GM21723 (cell line): Measurements from ENCODE around the gene TRERF1.
"Not testable (repeated sequence)": the region's sequence is repeated elsewhere in the genome, so short reads cannot be mapped to it uniquely, and the experiment has no call there.

ENCODE experiments used
- ATAC-seq: cut with Tn5 transposase; IDR thresholded peaks from one replicate; pipeline ENCODE4 v1.9.1; 2021; ENCODE audit warnings: mild to moderate bottlenecking, moderate library complexity; ENCODE audit not compliant: unreplicated experiment

The TRERF1 gene

DNA sequence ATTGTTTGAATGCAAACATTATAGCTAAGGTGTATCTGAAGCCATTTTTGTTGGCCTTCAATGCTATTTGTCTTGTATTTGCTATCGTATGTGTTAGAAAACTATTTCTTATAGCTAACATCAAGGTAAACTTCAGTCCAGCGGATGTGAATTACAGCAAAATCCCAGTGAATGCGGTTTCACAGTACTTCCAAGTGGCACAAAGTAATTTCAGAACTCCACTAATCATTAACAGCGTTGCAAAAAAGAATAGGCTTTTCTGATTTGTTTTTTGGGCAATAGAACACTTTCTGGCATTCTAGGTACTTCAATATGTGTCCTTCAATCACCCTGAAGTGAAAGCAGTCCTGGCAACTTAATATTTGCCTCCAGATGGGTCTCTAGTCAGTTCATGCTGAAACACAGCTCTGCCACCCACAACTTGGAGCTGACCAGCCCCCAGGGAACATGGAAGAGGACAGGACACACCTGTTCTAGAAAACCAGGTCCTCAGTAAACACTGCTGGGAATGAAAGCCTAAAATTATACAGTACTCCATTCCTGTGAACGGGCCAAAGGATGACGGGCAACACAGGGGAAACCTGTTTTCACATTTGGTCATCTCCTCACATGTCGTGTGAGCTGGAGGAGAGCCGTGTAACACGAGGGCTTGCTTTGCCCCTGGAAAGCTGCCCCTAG is 224.4 kb downstream of the TRERF1 start:
- no peak for ATAC-seq

DNA sequence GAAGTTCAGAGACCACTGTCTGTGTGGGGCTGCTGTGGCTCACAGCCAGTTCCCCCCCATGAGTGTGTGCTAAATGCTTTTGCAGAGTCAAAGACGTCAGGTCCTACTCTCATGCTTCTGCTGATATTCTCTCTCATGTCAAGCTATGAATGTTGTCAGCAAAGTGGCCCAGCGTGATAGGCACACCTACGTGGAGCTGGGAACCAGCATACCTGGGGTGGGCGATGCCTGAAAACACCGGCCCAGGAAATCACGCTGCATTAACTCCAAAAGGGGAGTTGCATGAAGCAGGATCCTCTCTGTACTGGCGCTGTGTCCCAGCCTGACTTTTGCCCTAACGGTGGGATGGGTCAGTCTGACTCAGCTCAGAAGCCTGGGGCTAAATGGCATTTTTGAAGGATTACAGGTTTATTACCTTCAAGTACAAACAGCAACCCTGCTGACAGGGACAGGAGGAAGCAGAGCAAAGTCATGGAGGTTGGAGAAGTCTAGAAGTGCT is 225.0 kb downstream of the TRERF1 start:
- ATAC-seq, result no peak

DNA sequence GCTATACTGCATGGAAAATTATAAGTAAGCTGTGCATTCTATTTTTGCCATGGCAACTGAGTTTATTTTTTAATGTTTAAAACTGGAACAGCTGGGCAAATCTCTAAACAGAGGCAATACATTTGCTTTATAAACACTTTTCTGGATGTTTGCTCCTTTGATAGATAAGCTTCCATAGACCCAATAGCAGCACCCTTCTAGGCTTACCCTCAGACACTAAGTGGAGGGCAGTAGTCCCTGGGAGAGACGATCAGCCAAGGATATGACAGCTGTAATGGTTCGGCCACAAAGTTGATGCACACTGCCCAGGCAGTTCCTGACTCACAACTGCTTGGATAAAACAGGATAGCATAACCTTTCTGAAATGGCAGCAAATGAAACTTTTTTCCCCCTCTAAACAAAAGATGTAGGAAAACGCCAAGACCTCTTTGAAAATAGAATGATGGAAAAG is 225.5 kb downstream of the TRERF1 start:
- ATAC-seq, result no peak

DNA sequence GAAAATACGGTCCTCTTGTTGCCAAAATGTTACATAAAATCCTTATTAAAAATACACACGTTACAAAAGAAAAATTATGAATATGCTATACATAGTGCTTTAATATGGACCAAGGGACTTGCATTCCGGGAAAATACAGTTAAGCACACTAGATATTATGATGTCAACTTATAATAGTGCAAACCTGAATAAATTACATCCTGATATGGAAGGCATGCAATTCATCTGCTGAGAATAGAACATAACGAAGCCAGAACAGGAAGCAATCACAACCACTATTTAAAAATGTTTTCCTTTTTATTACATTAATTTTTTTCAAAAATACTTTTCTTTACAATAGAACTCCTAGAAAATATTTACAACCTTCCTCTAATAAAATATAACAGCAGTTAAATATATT is 226.3 kb downstream of the TRERF1 start:
- ATAC-seq, result no peak

DNA sequence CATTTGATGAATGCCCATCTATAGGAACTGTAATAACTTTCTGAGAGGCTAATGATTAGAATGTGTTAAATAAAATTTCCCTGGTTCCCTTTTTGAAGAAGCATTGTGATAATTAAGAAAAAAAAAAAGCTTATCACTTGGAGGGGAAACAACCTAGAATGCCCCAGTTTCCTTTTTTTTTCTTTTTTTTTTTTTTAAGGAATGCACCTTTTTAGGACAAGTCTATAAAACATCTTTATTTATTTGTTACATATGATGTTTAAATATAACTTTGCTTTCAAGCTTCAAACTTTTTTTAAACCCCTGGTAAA is 226.7 kb downstream of the TRERF1 start:
- no peak for ATAC-seq

DNA sequence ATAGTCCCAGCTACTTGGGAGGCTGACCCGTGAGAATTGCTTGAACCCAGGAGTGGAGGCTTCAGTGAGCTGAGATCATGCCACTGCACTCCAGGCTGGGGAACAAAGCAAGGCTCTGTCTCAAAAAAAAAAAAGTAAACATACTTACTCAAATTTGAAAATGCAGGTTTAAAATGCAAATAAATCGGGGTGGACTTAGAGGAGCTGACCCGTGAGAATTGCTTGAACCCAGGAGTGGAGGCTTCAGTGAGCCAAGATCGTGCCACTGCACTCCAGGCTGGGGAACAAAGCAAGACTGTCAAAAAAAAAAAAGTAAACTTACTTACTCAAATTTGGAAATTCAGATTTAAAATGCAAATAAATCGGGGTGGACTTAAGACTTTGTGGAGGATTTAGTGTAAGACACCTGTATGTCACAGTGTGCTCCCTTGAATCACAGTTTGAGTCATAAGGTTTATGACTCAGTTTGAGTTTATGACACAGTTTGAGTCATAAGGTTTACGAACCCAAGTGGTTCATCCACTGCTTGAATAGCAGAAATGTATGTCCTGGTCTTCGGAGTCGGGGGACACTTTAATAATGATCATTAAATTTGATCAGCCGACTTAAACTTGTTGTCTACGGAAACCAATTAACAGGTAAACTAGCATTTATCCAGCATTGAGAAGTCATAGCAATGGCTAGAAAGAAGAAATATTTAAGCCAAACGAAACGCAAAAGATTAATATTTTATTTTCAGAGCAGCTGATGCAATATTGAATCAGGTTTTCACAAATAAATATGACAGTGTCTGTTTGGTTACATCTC is 227.3 kb downstream of the TRERF1 start:
- ATAC-seq, result peak; percentile 94

DNA sequence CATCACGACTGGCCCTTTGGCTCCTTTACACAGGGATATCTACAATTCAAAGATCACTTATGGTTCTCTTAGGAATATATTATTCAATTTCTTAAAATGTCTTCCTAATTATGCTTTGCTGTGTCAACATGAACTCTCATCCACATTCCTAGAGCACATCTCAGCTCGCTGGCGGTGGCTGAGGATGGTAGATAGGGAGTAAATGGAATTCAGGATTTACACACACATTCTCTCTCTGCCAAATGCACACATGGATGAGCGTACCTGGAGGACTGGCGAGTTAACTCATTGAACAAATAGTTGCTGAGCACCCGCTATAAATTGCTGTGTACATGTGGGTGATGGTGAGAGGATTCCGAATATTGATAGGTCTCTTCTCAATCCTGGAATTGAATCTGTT is 229.3 kb downstream of the TRERF1 start:
- no peak for ATAC-seq

DNA sequence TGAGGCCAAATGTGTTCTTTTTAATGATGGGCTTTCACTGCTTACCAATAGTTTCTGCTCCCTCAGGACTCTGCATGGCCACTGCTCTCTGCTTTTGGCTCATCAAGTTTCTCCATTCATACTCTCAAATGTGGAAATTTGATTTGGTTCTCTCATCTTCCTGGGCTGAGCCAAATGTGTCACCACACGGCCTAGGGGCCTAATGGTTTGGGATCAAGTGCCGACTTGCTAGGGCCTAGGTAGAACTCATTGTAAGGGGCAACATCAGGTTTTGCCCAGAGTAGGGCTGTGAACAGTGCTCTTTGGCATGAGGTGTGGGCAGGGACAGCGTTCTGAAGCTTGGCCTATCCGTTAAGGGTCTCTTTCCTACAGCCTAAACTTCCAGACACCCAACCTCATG is 230.2 kb downstream of the TRERF1 start:
- no peak for ATAC-seq

DNA sequence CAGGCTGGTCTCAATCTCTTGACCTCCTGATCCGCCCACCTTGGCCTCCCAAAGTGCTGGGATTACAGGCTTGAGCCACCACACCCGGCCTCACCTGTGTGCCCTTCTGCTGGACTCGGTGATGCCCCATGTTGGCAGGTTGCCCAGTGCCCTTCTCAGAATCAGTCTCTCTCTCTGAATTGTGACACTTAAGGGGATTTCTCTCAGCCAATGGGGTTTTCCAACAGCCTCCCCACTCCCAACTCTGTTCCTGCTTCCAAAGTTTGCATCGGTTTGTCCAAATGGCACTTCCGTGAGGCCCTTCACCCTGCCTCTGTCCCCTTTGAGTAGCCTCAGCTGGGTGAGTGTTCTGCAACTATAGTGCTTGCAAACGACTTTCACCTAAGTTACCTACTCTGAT is 230.9 kb downstream of the TRERF1 start:
- ATAC-seq, result no peak

DNA sequence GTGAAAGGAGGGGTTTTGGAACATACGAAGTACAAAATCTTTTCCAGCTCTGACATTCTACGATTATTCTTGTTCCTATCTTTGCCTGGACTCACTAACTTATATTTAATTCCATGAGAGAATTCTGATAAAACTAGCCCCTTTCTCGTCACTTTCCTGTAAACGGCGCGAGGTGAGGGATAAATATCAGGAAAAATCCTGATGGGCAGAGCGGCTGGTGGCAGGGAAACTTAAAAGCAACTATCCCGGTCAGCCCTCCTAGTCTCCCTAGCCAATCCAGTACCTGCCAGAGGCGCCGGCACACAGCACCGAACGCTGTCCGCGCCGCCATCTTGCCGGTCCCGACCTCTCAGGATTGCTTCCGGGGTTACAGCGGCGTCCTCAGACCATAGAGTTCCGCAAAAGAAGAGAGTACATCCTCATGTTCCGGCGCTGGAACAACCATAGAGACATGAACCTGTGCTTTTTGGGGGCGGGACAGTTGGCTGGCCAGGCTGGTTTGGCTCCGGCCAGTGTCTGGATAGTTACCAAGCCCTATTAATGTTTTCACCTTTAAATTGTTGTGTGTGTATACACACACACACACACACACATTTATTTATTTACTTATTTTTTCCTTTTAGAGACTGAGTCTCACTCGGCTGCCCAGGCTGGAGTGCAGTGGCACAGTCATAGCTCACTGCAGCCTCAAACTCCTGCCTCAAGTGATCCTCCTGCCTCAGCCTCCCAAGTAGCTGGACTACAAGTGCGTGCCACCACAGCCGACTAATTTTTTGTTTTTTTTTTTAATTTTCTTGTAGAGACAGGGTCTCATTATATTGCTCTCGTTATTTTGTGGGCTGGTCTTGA is 234.0 kb downstream of the TRERF1 start, which contains the start of gene MRPS10:
TSS of gene MRPS10 (minus strand) at position 343 of the 849 bp plus-strand sequence. CDS start at position 331, 12 bp downstream.
- ATAC-seq, result peak; percentile 91

DNA sequence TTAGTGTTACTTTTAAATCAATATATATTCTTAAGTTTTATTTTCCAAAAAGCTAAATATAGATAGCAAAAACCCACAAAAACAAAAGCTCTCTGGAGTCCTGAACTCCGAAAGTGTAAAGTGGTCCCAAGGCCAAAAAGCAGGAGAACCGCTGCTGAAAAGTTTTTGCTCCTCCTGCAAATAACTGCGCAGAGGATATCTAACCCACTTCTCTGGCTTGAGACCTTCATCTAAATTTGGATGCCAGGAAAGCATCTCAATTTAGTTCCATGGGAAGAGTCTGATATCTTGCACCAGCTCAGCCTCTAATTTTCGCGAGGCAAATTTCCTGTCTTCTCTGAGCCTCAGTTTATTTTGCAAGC is 234.6 kb downstream of the TRERF1 start:
- ATAC-seq, result no peak

DNA sequence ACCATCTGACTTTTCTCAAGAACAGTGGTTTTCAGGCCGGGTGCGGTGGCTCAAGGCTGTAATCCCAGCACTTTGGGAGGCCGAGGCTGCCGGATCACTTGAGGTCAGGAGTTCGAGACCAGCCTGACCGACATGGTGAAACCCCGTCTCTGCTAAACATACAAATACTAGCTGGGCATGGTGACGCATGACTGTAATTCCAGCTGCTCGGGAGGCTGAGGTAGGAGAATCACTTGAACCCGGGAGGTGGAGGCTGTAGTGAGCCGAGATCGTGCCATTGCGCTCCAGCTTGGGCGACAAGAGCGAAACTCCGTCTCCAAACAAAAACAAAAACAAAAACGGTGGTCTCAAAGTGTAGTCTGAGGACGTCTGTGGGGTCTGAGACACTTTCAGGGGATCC is 235.2 kb downstream of the TRERF1 start:
- ATAC-seq, result not testable (repeated sequence)

DNA sequence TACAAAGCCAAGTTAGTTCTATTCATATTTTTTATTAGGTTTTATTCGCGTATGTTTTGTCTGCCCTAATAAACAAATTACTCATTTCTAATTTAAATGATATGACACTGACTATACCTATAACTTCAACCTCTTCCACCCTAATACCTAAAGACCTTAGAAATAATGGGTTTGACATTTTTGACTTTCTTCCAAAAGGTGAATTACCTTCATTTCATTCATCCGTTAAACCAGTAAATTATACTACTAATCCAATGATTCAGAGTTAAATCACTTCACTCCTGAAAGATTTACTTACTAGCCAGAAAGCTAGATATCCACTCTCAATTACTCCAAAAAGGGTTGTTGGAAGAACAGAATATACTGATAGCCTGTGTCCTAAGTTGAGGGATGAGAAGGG is 239.3 kb downstream of the TRERF1 start:
- no peak for ATAC-seq

DNA sequence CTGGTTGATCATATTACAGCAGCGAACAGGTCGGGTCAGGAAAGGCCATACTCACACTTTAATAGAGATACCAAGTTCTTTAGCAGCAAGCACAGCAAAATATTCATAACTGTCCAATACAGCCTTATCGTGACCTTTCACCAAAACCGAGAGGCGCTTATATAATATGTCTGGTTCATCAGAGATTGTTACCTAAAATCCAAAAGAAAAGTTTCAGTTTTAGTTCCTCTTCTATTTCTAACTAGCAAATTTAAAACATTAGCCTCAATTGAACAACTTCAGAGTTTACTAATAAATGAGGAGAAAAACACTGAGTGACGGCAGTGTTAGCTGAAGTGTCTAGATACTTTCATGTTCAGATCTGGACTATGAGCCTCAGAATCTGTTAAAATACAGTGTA is 240.0 kb downstream of the TRERF1 start:
- ATAC-seq, result no peak

DNA sequence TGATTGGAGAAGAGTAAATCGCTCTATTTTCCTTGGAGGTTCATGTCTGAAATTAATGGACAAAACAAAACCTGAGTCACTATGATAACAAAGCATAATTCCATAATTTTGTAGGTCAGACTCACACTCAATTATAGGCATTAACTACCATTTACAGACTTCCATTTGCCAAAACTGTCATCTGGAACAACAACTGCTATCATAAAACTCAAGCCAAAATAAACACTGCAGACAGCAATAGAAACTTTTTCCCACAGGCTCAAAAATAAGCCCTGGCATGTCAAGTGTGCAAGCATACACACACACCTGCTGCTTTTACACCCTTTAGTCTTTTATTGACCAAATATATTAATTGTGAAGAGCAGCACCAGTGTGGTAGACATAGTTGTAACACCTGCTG is 241.2 kb downstream of the TRERF1 start:
- no peak for ATAC-seq

DNA sequence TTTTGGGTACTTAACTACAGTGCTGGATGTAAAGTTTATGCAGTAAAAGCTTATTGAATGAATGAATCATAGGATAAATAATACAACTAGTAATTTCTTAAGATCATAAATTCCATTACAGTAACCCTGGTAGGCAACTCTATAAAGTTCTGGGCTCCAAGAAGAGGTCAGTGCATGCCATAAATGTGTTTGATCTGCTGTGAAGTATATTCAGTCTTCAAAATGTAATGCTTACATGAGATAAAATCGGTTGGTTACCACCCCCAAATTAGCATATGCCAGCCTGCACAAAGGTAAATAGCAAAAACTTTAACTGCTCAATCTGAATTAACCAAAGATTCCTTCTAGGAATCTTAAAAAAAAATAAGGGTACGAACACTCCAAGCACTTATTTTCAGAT is 244.2 kb downstream of the TRERF1 start:
- ATAC-seq, result not testable (repeated sequence)

DNA sequence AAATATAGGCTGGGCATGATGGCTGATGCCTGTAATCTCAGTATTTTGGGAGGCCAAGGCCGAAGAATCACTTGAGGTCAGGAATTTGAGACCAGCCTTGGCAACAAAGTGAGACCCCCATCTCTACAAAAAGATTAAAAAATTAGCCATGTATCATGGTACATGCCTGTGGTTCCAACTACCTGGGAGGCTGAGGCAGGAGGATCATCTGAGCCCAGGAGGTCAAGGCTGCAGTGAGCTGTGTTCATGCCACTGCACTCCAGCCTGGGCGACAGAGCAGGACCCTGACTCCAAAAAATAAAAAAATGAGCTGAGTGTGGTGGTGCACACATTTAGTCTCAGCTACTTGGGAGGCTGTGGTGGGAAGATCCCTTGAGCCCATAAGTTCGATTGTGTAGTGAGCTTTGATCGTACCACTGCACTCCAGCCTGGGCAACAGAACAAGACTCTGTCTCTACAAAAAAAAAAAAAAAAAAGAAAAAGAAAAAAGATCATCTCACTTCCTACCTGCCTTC is 246.9 kb downstream of the TRERF1 start:
- ATAC-seq, result no peak

DNA sequence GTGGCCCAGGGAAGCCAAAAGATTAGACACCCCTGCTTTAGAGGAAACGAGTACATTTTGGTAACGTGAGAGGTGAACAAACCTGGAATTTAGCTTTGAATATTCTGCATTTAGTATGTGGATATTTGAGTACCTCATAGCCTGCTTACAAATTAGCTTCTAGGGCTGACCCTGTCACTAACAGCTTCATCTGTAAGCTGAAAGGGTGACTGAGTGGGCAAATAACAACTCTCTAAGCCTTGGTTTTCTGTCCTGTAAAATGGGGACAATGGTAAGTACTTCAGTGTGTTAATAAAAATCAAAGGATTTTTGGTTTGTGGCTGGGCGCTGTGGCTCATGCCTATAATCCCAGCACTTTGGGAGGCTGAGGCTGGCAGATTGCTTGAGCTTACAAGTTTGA is 248.5 kb downstream of the TRERF1 start:
- ATAC-seq, result no peak

DNA sequence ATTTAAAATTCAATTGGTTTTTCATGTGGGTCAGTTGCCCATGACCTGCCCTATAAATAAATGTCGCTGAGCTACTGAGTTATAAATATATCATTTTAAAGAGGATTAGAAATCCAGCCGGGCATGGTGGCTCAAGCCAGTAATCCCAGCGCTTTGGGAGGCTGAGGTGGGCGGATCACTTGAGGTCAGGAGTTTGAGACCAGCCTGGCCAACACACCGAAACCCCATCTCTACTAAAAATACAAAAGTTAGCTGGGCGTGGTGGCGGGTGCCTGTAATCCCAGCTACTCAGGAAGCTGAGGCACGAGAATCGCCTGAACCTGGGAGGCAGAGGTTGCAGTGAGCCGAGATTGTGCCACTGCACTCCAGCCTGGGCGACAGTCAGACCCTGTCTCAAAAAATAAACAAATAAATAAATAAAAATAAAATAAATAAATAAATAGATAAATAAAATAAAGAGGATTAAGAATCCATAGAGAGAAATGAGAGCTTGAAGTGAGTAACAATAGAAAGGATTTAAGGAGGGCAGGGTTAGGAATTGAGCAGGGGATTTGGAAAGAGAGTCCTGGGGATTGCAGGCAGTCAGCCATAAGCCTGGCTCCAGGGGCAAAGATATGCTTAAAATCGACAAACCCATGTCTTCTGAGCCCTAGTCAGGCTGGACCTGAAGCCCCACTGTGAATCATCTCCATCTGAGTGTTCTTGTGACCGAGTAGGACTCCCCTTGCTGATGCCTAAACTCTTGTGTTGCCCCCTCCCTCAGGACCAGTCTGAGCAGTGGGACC is 249.4 kb downstream of the TRERF1 start:
- ATAC-seq, result not testable (repeated sequence)

DNA sequence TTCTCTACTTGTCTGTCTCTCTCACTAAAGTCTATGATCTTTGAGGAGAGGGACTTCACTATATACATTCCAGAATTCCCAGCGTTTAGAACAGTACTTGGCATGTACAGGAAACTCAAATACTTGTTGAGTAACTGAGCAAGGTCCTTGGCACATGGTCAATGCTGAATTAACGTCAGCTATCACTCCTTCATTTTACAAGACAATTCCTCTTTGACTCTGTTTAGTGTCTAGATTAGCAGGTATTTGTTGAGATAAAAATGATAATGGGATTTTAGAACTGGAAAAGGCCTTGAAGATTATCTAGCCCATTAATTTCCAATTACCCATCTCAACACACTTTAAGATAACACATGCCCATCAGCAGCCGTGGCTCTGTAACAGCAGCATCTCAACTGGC is 250.3 kb downstream of the TRERF1 start:
- no peak for ATAC-seq
